ENCODE results near the gene SCFD2. TPM values are rescaled to one million over a fixed set of nuclear protein-coding genes. Genes with fewer than 3 reads are reported as not detected.

SCFD2 gene
- total and polyA plus RNA-seq, 2 donors (not counting 3 experiments of a cell fraction or from before 2014, with no cell fraction given), result 12.3 to 22.8 TPM

DNA sequence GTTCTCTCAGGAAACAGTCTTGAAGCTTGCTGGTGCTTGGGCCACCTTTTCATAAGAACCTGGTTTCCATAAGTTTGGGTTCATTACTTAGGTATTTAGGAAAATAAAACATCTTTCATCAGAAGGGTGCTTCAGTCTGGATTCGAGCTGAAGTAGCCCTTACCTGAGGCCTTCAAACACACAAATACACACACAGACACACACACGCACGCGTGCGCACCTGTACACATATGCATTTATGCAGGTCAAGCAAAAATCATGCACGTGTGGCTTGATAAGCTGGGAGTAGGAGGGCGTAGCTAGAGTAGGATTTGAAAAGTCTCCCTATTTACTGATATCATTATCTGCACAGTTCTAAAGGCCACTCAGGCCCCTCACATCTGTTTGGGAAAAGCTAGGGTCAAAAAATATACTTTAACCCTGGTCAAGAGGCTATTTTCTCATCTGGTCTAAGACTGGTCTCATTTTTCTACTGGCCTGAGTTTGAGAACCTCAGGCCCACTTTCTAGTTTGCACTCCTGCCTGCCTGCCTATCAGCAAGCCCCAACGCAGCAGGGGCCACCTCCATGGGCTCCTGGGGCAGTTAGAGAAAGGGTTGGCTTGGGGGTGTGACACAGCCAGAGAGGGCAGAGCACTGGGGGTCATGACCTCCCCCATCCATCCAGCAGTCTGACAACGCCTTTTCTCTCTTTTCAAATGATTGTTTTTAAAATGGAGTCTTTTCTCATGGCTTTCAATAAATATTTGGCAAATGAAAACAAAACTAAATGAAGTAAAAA is 439.5 kb downstream of the SCFD2 start:
- no peak overlapping the region for H2AFZ ChIP-seq (ENCODE audit: low read depth, low read length)
- no peak overlapping the region for H3K27ac ChIP-seq (ENCODE audit: insufficient read depth, low read depth, low read length)
- dilution Hi-C loops (cut with MboI; ENCODE audit: extremely low pct_ligation_motif_present, low sequenced_read_pairs) (no loop called here), intact Hi-C loops (cut with micrococcal nuclease) (no loop called here)
- H3K4me2 ChIP-seq (ENCODE audit: insufficient read depth, low read length), result no peak overlapping the region
- no peaks in the 10 kb centered on the region for H3K27me3 ChIP-seq (ENCODE audit: control insufficient read depth in 2 of 2, insufficient read depth in 2 of 2, low read length in 2 of 2)
- no peak overlapping the region for H3K4me3 ChIP-seq (replicated peaks in 1 of 3; ENCODE audit: insufficient read depth in 1 of 3, low read depth in 1 of 3, low read length in 3 of 3)
- ChIA-PET CTCF (interaction anchor here (1.7 to 1.9 kb wide), 2 partner anchors 10 to 15 kb away, joined by 5 to 8 read pairs; no protein-coding TSS in a partner anchor), POLR2A (no interaction called here)
- no peaks in the 10 kb centered on the region for H4K20me1 ChIP-seq (replicated peaks; ENCODE audit: control insufficient read depth, extremely low read depth, insufficient read depth, low read length)
- no TSS peak for BruUV-seq (replicated peaks)
- H3K4me1 ChIP-seq (ENCODE audit: control insufficient read depth, extremely low read depth, insufficient read depth, low read length), result no peaks in the 10 kb centered on the region
- FAIRE-seq (no peak), DNase-seq (ENCODE audit: low read depth, low spot score) (no peak)
- H3K9me1 ChIP-seq (replicated peaks; ENCODE audit: control insufficient read depth, extremely low read depth, insufficient read depth, low read length), result no peaks in the 10 kb centered on the region
- no peaks in the 10 kb centered on the region for H3K9me3 ChIP-seq (replicated peaks; ENCODE audit: control insufficient read depth, insufficient read depth, low read length)
- H3K36me3 ChIP-seq (ENCODE audit: control insufficient read depth in 2 of 2, extremely low read depth in 1 of 2, insufficient read depth in 2 of 2, low read length in 2 of 2), result no peaks in the 10 kb centered on the region
- H3K79me2 ChIP-seq (ENCODE audit: control insufficient read depth, insufficient read depth, low read length), result no peaks in the 10 kb centered on the region
- H3K9ac ChIP-seq (replicated peaks; ENCODE audit: extremely low read depth, insufficient read depth, low read length), result no peak overlapping the region
- TF ChIP-seq GATA2 (IDR thresholded peaks at IDR 0.05; ENCODE audit: insufficient read depth, insufficient read length, low read depth, low read length) (no peak), POLR2AphosphoS5 (IDR thresholded peaks at IDR 0.05; ENCODE audit: insufficient read depth, low read depth, low read length) (no peak), FOS (IDR thresholded peaks at IDR 0.05; ENCODE audit: borderline replicate concordance, insufficient read depth, low read length) (no peak), MYC (IDR thresholded peaks at IDR 0.05; ENCODE audit: low read depth, low read length) (no peak), CTCF (IDR thresholded peaks at IDR 0.05; ENCODE audit: extremely low read depth in 1 of 2, insufficient read depth in 1 of 2, low read depth in 1 of 2, low read length in 2 of 2) (no peak), POLR2A (IDR thresholded peaks at IDR 0.05; ENCODE audit: low read depth, low read length) (no peak), EZH2 (IDR thresholded peaks at IDR 0.05; ENCODE audit: borderline replicate concordance, low read depth, low read length, severe bottlenecking) (no peak), JUN (IDR thresholded peaks at IDR 0.05; ENCODE audit: borderline replicate concordance, insufficient read depth, insufficient read length, low read depth) (no peak)
- TF ChIP-seq, protein P1, sequence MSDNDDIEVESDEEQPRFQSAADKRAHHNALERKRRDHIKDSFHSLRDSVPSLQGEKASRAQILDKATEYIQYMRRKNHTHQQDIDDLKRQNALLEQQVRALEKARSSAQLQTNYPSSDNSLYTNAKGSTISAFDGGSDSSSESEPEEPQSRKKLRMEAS (IDR thresholded peaks at IDR 0.05; ENCODE audit: insufficient read depth, insufficient read length), result no peak
